ENCODE data around the gene ANKRD10.

DNA sequence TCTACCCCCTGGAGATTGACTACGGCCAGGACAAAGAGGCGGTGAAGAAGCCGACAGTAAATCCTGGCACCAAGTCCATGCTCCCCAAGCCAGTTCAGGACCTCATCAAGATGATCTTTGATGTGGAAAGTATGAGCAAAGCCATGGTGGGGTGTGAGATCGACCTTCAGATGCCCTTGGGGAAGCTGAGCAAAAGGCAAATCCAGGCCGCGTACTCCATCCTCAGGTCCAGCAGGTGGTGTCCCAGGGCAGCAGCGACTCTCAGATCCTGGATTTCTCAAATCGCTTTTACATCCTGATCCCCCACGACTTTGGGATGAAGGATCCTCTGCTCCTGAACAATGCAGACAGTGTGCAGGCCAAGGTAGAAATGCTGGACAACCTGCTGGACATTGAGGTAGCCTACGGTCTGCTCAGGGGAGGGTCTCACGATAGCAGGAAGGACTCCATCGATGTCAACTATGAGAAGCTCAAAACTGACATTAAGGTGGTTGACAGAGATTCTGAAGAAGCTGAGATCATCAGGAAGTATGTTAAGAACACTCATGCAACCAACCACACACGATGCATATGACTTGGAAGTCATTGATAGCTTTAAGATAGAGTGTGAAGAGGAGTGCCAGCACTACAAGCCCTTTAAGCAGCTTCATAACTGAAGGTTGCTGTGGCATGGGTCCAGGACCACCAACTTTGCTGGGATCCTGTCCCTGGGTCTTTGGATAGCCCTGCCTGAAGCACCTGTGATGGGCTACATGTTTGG is 24.0 kb upstream of the ANKRD10 start:
- no peak for TF ChIP-seq CTCF (IDR thresholded peaks at IDR 0.05 in 4 of 5, conservative IDR thresholded peaks at IDR 0.05 in 1 of 5)
- no peak for TF ChIP-seq POLR2A (IDR thresholded peaks at IDR 0.05)
